EH (cell line): Measurements from ENCODE around the gene PCLO.
"Not testable (repeated sequence)": the region's sequence is repeated elsewhere in the genome, so short reads cannot be mapped to it uniquely, and the experiment has no call there.

ENCODE experiments used
- DNase-seq: peaks from one replicate; pipeline ENCODE4 v3.0.0-alpha.2; 2015; ENCODE audit warnings: low read depth

The PCLO gene

GRCh38 chr7:82964150-82964882 lies 198.4 kb downstream of the PCLO start:
- DNase-seq, result no peak

GRCh38 chr7:82961240-82961639 lies 201.4 kb downstream of the PCLO start:
- no peak for DNase-seq

GRCh38 chr7:82959528-82959927 lies 203.2 kb downstream of the PCLO start:
- DNase-seq, result no peak

GRCh38 chr7:82957521-82957920 lies 205.2 kb downstream of the PCLO start:
- DNase-seq, result no peak

GRCh38 chr7:82953324-82954027 lies 209.2 kb downstream of the PCLO start:
- DNase-seq, result no peak

- no peak for DNase-seq
Measured at GRCh38 chr7:82950436-82950835, 212.2 kb downstream of the PCLO start.

- no peak for DNase-seq
Measured at GRCh38 chr7:82945480-82945879, 217.2 kb downstream of the PCLO start.

- DNase-seq, result no peak
Measured at GRCh38 chr7:82945056-82945455, 217.6 kb downstream of the PCLO start.

GRCh38 chr7:82932516-82932915 lies 230.2 kb downstream of the PCLO start:
- DNase-seq, result no peak

- no peak for DNase-seq
Measured at GRCh38 chr7:82926477-82926876, 236.2 kb downstream of the PCLO start.

GRCh38 chr7:82925331-82925730 lies 237.4 kb downstream of the PCLO start:
- DNase-seq, result no peak

- DNase-seq, result no peak
Measured at GRCh38 chr7:82906502-82906901, 256.2 kb downstream of the PCLO start.

- DNase-seq, result no peak
Measured at GRCh38 chr7:82904871-82905270, 257.8 kb downstream of the PCLO start.

GRCh38 chr7:82901098-82901497 lies 261.6 kb downstream of the PCLO start:
- not testable (repeated sequence) for DNase-seq

- DNase-seq, result no peak
Measured at GRCh38 chr7:82897500-82897899, 265.2 kb downstream of the PCLO start.

- DNase-seq, result not testable (repeated sequence)
Measured at GRCh38 chr7:82894341-82894740, 268.3 kb downstream of the PCLO start.

GRCh38 chr7:82886324-82886723 lies 276.4 kb downstream of the PCLO start:
- no peak for DNase-seq

- no peak for DNase-seq
Measured at GRCh38 chr7:82865856-82866255, 296.8 kb downstream of the PCLO start.

GRCh38 chr7:82859106-82859850 lies 303.4 kb downstream of the PCLO start:
- peak; percentile 48 for DNase-seq

- no peak for DNase-seq
Measured at GRCh38 chr7:82851121-82851520, 311.6 kb downstream of the PCLO start.

- peak; percentile 67 for DNase-seq
Measured at GRCh38 chr7:82841828-82842227, 320.9 kb downstream of the PCLO start.

- no peak for DNase-seq
Measured at GRCh38 chr7:82840061-82840460, 322.6 kb downstream of the PCLO start.

GRCh38 chr7:82839555-82839954 lies 323.1 kb downstream of the PCLO start:
- no peak for DNase-seq
